ENCODE data around the gene ARL6IP4.

Gene ARL6IP4

DNA sequence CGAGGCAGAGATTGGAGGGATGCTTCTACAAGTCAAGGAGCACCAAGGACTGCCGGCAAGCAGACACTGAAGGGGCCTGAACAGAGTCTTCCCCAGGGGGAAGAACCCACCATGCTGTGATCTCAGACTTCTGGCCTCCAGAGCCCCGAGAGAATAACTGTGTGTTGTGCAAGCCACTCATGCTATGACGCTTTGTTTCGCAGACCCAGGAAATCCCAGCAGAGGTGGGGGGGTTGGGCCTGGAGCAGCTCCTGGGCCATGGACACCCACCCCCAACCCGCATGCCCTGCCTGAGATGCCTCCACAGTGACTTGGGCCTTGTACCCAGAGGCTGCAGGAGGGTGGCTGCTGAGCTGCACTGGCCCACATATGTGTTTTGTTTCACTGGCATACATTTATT lies 31.2 kb downstream of the ARL6IP4 start:
- TF ChIP-seq POLR2AphosphoS5 (IDR thresholded peaks at IDR 0.05; ENCODE audit: low read depth, low read length): no peak
- TF ChIP-seq REST (IDR thresholded peaks at IDR 0.05; ENCODE audit: insufficient read depth in 1 of 2, low read depth in 2 of 2, low read length in 2 of 2): no peak
- no peak for TF ChIP-seq SIN3A (IDR thresholded peaks at IDR 0.05; ENCODE audit: borderline replicate concordance, insufficient read depth, low read length)
- TF ChIP-seq FOXP2 (optimal IDR thresholded peaks at IDR 0.05; ENCODE audit: borderline replicate concordance, extremely low read depth, extremely low read length, insufficient read depth): no peak
- TF ChIP-seq TAF1 (IDR thresholded peaks at IDR 0.05; ENCODE audit: borderline replicate concordance, insufficient read depth, low read length): no peak

DNA sequence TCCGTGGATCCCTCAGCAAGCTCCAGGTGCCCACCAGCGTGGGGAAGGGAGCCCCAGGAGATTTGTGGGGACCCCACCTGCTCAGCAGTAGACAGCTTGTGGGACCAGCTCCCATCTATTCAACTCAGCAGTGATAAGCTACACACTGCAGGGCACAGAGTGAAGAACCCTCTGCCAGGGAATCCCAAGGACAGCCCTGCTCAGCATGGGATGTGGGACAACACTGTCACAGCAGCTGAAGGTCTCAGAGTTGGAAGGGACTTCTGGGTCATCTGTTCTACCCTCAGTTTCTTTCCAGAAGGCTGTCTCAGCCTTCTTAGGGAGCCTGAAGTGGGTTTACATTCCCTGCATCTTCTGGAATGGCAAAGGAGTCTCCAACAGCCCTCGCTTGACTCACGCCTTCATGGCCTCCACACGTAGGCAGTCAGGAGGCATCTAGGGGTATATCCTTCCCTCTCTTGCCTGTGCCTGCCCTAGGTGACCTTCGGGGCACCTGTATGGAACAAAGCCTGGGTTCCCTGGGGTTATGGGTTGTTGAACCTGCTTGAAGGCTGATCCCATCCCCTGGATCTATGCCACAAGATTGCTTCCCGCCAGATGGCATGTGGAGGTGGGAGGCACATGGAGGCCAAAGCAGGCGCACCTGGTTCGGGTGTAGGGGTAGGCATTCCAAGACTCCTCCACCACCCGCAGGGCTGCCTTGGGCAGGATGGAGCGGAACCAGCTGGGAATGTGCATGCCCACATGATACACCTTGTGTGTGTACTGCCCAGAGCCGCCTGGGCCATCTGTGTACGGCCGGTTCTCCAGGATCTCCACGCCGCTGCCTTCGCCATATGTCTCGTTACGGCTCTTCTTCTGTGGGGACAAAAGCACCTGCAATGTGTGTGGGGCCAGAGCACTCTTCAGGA lies 33.0 kb downstream of the ARL6IP4 start:
- TF ChIP-seq SIN3A (IDR thresholded peaks at IDR 0.05; ENCODE audit: borderline replicate concordance, insufficient read depth, low read length) (no peak), POLR2AphosphoS5 (IDR thresholded peaks at IDR 0.05; ENCODE audit: low read depth, low read length) (no peak), FOXP2 (optimal IDR thresholded peaks at IDR 0.05; ENCODE audit: borderline replicate concordance, extremely low read depth, extremely low read length, insufficient read depth) (no peak), REST (IDR thresholded peaks at IDR 0.05; ENCODE audit: insufficient read depth in 1 of 2, low read depth in 2 of 2, low read length in 2 of 2) (no peak), TAF1 (IDR thresholded peaks at IDR 0.05; ENCODE audit: borderline replicate concordance, insufficient read depth, low read length) (no peak)

DNA sequence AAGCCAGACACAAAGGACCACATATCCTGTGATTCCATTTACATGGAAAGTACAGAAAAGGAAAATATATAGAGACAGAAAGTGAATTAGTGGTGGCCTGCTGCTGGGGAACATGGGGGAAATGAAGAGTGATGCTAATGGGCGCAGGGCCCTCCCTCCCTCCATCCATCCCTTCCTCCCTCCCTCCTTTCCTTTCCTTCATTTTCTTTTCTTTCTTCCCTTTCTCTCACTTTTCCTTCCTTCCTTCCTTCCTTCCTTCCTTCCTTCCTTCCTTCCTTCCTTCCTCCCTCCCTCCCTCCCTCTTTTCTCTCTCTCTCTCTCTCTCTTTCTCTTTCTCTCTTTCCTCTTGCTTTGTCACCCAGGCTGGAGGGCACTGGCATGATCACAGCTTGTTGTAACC lies 37.3 kb downstream of the ARL6IP4 start:
- TF ChIP-seq FOXP2 (optimal IDR thresholded peaks at IDR 0.05; ENCODE audit: borderline replicate concordance, extremely low read depth, extremely low read length, insufficient read depth) (no peak), SIN3A (IDR thresholded peaks at IDR 0.05; ENCODE audit: borderline replicate concordance, insufficient read depth, low read length) (no peak), TAF1 (IDR thresholded peaks at IDR 0.05; ENCODE audit: borderline replicate concordance, insufficient read depth, low read length) (no peak), POLR2AphosphoS5 (IDR thresholded peaks at IDR 0.05; ENCODE audit: low read depth, low read length) (no peak), REST (IDR thresholded peaks at IDR 0.05; ENCODE audit: insufficient read depth in 1 of 2, low read depth in 2 of 2, low read length in 2 of 2) (no peak)

DNA sequence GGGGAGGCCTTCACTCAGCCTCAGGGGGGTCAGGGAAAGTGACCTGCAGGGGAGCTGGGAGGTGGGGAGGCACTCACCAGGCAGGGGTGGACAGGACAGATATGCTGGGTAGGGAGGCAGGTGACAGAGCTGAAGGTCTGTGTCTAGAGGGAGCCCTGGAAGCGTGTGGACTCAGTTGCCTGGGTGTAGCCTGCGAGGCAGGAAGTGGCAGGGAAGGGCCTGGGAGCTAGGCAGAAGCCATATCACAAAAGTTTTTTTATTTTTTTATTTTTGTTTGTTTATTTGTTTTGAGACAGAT lies 39.3 kb downstream of the ARL6IP4 start:
- TF ChIP-seq SIN3A (IDR thresholded peaks at IDR 0.05; ENCODE audit: borderline replicate concordance, insufficient read depth, low read length): no peak
- no peak for TF ChIP-seq FOXP2 (optimal IDR thresholded peaks at IDR 0.05; ENCODE audit: borderline replicate concordance, extremely low read depth, extremely low read length, insufficient read depth)
- TF ChIP-seq TAF1 (IDR thresholded peaks at IDR 0.05; ENCODE audit: borderline replicate concordance, insufficient read depth, low read length): no peak
- no peak for TF ChIP-seq REST (IDR thresholded peaks at IDR 0.05; ENCODE audit: insufficient read depth in 1 of 2, low read depth in 2 of 2, low read length in 2 of 2)
- no peak for TF ChIP-seq POLR2AphosphoS5 (IDR thresholded peaks at IDR 0.05; ENCODE audit: low read depth, low read length)

All from PFSK-1 (cell line).